Activated naive CD4-positive, alpha-beta T cell treated with anti-CD3 and anti-CD28 coated beads, Interleukin-2, amount 50 U/mL, for 16 hours (primary cell): ENCODE results near the gene ITGB3BP.
"Not testable (repeated sequence)": the region's sequence is repeated elsewhere in the genome, so short reads cannot be mapped to it uniquely, and the experiment has no call there.

Source experiments
- DNase-seq: peaks from one replicate; pipeline ENCODE4 v3.0.0-alpha.2; 2020

The ITGB3BP gene

DNA sequence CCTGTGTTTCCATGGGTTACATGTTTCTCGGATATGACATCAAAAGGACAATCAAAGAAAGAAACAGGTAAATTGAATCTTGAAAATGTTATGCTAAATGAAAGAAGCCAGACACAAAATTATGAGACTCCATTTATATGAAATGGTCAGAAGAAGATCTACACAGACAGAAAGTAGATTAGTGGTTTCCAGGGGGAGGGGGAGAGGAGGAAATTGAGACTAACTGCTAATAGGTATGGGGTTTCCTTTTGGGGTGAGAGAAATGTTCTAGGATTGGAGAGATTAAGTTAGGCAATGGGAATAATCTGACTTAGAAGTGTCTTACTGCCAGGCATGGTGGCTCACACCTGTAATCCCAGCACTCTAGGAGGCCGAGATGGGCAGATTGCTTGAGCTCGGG is 21.8 kb downstream of the ITGB3BP start:
- no peak for DNase-seq

DNA sequence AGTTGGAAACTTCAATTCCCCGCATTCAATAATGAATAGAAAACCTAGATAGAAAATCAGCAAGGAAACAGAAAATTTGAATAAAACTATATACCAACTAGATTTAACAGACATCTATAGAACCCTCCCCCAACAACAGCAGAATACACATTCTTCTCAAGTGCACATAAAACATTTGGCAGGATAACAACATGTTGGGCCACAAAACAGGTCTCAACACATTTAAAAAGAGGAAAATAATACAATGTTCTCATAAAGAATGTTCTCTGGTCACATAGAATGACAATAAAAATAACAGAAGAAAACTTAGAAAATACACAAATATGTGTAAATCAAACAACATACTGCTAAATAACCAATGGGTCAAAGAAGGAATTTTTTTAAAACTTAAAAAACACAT is 24.9 kb downstream of the ITGB3BP start:
- no peak for DNase-seq

DNA sequence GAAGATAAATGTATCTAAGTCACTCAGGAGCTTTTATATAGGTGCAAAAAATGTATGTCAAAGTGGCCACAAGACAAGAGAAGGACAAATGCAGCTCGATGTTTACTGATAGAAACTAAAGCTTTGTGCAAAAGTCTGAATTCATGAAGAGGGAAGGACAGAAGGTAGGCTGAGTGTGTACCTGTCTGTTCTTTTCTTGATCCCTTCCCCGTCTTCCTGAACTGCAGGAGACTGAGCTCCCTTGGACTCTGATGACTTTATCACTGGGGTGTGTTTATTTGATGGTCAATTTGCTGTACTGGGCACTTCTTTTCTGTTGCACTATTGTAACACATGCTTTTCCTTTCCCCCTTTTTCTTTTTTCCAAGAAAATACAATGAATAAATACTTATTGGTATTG is 25.4 kb downstream of the ITGB3BP start:
- DNase-seq = no peak

DNA sequence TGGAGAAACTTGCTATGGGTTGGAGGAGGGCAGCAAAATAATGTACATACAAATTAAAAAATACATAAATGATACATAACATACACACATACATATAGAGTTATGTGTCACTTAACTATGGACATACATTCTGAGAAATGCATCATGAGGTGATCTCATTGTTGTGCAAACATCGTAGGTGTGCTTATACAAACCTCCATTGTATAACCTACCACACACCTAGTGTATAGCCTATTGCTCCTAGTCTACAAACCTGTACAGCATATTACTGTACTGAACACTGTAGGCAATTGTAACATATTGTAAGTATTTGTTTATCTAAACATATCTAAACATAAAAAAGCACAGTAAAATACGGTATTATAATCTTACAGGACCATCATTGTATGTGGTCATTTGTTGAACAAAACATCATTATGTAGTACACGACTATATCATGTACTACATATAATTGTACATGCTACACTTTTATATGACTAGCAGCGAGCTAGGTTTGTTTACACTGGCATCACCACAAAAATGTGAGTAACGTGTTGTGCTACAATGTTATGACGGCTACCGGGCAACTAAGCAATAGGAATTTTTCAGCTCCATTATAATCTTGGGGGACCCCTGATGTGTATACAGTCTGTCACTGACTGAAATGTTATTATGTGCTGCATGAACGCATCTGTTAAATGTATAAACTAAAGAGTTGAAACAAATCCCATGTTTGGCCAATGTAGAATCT is 35.5 kb downstream of the ITGB3BP start:
- DNase-seq = no peak

DNA sequence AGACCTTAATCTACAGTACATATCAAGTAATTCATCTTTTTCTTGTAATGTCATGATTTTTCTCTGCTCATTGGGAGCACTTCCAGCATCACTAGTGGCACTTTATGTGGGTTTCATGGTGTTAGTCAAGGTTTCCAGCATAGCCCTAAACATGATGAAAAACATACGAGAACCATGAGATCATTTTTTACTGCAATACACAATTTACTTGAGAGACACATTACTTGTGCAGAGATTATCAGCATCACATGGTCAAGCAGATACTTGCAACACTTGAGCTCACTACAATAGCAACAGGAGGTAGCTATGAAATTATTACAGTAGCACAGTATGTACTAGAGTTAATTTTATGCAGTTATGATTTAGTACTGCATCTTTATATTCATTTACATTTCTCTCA is 36.4 kb downstream of the ITGB3BP start:
- DNase-seq = no peak

DNA sequence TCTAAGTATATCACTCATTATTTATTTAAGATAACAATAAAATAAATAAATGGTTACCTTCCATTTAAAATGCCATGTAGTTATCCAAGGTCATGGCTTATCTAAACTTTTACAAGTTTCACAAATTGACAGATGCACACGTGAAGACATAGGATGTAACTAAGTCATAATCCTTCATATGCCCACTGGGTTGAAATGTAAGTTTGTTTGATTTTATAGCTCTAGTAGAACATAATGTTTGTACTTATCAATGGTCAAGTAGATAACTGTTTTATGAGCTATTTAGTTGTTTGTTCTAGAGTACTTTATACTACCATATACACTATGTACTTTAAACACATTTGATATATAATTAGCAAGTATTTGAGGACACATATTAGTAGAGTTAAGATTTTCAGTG is 43.0 kb downstream of the ITGB3BP start:
- no peak for DNase-seq

DNA sequence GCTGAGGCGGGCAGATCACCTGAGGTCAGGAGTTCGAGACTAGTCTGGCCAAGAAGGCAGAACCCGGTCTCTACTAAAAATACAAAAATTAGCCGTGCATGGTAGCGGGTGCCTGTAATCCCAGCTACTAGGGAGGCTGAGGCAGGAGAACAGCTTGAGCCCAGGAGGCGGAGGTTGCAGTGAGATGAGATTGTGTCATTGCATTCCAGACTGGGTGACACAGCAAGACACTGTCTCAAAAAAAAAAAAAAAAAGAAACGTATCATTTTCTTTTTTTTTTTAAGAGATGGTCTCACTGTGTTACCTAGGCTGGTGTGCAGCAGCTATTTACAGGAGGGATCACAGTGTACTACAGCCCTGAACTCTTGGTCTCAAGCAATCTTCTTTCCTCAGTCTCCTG is 47.3 kb downstream of the ITGB3BP start:
- DNase-seq = no peak

DNA sequence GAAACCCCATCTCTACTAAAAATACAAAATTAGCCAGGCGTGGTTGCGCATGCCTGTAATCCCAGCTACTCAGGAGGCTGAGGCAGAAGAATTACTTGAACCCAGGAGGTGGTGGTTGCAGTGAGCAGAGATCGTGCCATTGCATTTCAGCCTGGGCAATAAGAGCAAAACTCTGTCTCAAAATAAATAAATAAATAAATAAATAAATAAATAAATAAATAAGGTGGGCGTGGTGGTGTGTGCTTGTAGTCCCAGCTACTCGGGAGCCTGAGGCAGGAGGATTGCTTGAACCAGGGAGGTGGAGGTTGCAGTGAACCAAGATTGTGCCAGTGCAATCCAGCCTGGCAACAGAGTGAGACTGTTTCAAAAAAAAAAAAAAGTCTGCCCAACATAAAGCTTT is 54.3 kb downstream of the ITGB3BP start:
- DNase-seq = not testable (repeated sequence)

DNA sequence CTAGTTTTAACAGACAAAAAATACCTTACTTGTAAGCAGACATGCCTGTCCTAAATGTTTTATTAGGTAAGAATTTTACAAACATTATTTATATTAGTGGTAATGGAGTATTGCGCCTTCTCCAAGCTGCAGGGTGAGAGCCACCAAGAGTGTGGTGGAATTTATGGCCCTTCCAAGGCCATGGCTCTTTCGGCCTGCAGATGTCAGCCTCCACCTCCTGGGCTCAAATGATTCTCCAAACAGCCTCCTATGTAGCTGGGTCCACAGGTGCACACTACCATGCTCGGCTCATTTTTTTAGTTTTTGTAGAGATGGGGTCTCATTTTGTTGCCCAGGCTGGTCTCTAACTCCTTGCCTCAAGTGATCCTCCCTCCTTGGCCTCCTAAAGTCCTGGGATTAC is 56.3 kb downstream of the ITGB3BP start:
- DNase-seq = no peak

DNA sequence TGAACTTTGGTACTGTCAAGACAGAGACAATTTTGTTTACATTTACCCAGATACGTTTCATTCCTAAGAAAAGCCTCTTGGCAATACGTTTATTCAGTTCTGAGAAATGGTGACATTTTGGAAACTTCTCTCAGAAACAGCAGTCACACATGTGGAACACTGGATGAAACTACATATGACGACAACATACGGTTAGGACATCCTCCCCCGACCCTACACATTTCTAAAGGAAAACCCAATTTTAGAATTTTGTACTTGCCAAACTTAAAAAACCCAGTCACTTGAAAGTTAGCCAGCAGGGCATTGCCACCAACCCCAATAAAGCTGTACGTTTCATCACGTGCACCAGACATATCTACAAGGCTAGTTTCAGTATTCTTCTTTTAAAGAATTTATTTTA is 56.8 kb downstream of the ITGB3BP start:
- no peak for DNase-seq

DNA sequence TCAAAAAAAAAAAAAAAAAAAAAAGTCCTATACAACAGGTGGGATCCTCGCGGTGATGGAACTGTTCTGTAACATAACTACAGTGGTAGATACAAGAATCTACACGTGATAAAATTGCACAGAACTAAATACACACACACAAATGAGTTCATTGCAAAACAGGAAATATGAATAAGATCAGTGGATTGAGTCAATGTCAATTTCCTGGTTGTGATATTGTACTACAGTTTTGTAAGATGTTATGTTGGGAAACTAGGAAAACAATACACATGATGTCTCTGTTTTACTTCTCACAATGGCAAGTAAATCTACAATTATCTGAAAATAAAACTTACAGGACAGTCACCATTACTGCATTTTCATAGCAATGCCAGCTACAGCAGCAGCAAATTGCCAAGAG is 59.8 kb downstream of the ITGB3BP start:
- DNase-seq = no peak

DNA sequence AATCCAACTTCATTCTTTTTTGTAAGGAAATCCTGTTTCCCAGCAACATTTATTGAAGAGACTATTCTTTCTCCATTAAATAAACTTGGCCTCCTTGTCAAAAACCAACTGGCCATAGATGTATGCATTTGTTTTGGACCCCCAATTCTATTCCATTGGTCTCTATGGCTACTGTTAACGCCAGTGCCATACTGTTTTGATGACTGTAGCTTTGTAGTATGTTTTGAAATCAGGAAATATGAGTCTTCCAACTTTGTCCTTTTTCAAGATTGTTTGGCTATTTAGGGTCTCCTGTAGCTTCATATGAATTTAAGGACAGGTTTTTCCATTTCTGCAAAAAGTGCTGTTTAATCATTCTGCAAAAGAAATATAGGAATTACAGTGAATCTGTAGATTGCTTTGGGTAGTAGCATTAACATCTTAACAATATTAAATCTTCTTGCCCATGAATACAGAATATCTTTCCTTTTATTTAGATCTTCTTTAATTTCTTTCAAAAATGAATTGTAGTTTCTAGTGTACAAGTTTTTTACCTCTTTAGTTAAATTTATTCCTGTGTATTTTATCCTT is 61.3 kb downstream of the ITGB3BP start:
- no peak for DNase-seq

DNA sequence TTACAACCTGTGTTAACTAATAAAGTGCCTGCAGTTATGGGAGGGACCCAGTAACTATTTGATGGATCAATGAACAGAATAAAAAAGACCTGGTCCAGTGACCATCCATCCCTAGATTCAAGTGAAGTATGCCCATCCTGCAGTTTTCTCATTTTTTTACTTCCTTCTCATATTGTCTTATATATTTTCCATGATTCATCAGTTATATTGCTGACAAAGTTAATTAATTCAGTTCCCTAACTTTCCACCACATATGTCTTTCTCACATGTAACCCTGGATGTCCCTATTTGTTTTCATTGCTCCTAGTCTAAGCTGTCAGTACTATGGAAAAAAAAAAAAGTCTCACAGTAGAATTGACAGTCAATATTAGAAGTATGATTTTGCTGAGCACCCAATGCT is 64.3 kb downstream of the ITGB3BP start:
- DNase-seq = no peak

DNA sequence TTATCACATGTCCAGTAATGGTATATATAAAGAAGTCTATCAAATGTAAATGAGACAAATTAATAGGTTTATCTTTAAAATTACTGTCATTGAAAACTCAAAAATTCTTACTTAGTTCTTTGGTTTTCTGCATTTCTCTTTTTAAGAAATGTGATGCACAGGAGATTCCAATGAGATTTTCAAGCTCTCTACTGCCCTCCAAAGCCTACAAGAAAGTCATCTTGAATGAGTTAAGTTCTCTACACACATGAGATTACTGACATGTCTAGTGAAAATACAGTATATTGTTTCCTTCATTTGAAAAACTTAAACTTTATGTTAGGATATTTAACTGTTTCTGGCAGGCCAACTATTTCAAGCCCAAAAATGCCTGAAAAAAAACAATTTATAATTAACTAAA is 68.8 kb downstream of the ITGB3BP start:
- DNase-seq = no peak

DNA sequence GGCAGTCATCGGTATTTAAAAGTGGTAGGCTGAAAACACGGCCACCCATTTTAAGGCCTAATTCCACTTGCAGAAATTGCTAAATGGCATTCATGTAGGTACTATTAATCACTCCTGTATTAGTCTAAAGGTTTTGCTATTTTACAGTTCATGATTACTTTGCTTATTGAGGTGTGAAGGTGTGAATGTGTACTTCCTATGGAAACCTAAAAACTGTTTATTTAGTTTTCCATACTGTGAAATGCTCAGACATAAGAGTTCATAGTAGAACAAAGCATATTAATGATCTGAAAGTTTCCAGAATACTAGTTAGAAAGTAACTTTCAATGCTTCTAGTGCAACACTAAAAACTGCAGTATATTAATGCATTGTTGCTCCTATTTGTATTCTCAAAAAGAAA is 69.8 kb downstream of the ITGB3BP start:
- no peak for DNase-seq

DNA sequence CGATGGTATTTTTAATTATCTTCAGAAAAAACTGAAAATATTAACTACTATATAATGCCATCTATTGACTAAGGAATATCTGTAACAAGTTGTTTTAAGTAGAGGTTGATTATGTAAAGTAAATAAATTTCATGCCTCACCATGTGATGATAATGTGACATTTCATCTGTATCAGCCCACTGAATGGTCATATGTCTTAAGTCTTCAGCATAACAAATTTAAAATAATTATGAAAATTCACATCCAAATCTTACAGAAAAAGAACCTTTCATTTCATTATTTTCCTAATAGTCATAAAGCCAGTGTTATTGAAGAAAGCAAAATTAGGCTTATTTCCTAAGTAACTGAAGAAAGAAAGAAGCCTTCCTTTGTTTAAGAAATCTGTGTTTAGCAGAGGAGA is 72.6 kb downstream of the ITGB3BP start:
- DNase-seq = no peak

DNA sequence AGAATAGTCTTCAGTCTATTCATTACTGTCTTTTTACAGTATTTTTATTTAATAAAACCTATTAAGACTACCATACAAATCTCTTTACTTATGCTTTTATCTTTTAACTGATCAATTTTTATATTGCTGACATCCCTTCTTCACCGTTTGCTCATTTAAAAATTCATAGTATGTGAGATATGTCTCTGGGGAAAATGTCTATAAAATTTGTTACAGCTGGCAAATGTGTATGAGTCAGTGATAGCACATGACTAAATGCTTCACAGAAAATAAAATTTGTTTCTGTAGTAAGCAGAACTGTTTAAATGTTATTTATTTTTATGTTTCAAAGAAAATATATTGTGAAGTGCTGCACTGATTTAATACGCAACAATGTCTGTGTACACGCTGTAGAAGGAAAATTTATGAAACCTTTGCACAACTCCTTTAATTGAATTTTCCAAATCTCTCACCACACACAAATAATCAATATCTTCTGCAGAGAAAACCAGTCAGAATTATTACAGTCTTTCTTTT is 74.2 kb downstream of the ITGB3BP start:
- no peak for DNase-seq

DNA sequence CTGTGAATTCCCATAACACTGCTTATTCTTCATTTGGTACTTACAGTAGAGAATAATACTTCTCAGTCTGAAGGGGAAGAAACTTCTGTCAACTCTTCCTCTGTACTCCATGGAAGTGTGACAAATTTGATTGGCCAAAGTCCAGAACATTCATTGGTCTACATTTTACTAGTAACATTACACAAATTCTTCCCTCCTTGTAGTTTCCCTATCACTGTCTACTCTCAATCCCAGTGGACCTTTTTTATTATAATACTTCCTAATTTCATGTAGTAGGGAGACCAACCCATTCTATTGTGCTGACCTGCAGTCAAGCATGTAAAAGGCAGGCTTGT is 80.9 kb downstream of the ITGB3BP start:
- no peak for DNase-seq

DNA sequence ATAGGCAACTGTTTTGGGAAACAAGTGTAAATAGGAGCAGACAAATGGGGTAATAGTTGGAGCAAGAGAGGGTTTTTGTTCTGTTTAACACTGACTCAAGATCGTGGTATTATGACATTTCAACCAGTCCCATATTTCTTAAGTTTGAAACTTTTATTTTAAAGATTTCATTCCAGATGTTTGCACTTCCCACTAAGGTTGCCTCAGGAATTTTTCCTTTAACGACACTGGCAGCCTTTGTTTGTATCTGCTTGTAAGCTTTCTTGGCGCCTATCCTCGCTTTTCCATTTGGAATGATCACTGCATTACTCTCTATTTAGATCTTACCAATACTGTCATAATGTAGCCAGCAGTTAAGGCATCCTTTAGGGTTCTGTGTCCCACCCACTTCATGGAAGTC is 87.9 kb downstream of the ITGB3BP start:
- DNase-seq = no peak

DNA sequence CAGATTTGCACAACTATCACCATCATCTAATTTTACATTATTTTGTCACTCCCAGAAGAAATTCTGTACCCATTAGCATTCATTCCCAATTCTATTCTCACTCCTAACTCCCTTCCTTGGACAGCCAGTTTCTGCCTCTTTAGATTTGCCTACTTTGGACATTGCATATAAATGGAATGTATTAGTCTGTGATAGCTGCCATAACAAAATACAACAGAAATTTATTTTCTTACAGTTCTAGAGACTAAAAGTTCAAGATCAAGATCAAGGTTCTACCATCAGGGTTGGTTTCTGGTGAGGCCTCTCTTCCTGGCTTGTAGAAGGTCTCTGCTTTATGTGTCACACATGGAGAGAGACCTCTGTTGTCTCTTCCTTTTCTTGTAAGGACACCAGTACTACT is 93.7 kb downstream of the ITGB3BP start:
- DNase-seq = no peak

DNA sequence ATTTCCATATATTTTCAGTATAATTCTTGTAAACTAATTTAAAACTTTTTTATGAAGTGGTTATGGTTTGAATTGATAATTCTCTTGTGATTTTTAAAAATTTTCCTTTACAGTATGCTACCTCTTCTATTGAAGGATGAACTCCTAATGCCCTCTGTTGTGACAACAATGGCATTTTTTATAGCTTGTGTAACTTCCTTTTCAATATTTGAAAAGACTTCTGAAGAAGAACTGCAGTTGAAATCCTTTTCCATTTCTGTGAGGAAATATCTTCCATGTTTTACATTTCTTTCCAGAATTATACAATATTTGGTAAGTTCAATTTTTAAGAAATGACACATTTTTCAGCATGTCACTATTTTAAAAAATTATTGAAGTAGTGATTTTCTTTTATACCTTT is 94.2 kb downstream of the ITGB3BP start:
- DNase-seq = no peak

DNA sequence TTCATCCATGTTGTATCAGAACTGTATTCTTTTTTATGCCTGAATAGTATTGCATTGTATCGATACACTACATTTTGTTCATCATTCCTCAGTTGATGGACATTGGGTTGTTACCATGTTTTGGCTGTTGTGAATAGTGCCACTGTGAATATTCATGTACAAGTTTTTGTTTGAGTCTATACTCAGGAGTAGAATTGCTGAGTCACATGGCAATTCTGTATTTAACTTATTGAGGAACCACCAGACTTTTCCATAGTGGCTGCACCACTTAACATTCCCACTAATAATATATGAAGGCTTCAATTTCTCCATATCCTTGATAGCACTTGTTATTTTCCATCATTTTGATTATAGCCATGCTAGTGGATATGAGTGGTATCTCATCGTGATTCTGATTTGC is 99.4 kb downstream of the ITGB3BP start:
- DNase-seq = no peak

DNA sequence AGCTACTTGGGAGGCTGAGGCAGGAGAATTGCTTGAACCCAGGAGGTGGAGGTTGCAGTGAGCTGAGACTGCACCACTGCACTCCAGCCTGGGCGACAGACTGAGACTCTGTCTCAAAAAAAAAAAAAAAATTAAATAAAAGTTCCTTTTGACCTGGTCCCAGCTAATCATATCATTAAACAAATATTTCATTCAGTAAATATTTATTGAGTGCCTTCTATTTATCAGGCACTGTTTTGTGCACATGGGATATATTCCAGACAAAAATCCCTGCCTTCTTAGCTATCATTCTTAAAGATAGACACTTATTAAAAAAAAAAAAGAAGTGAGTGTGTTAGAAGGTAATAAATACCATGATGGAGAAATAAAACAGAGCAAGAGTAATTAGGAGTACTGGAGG is 102.3 kb downstream of the ITGB3BP start:
- not testable (repeated sequence) for DNase-seq

DNA sequence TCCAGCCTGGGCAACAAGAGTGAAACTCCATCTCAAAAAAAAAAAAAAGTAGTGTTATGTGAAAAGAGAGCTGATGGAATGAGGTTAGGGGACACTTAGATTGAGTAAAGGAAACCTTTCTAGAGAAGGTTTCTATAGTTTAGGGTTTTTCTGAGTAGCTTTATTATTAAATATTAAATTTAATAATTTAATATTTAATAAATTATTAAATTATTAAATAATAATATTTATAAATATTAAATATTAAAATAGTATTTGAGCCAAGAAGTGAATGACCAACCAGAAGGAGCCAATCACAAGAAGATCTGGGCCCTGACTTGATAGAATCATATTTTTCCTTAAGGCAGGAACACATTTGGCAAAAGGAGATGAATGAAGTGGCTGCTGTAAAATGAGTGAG is 104.9 kb downstream of the ITGB3BP start:
- no peak for DNase-seq

DNA sequence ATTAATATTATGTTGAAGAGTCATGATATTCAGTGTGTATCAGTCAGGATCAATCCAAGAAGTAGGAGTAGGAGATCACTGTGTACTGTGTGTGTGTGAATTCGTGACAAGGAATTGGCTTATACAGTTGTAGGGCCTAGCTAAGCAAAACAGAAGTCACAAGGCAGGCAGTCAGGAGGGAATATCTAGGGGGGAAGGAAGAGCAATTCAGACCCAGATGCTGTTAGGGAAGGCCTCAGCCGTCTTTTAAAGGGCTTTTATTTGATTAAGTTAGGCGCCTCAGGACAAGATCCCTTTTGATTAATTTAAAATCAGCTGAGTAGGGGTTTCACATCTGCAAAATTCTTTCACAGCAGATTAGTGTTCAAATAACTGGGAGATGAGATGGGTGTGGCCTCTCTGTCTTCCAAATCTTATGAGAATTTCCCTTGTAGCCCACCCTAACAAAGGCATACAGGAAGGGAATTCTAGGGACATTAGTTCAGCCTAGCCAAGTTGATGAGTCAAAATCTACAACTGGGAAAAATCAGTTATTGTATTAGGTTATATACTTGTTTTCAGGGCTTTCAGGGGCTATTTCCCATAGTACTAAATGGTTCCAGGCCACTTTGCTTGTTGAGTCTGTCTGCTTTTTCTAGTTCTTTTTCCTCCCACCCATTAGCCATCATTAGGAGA is 108.2 kb downstream of the ITGB3BP start:
- DNase-seq = no peak
